ENCODE data around the gene HS2ST1.
"Not testable (repeated sequence)": the region's sequence is repeated elsewhere in the genome, so short reads cannot be mapped to it uniquely, and the experiment has no call there.

HS2ST1 gene

DNA sequence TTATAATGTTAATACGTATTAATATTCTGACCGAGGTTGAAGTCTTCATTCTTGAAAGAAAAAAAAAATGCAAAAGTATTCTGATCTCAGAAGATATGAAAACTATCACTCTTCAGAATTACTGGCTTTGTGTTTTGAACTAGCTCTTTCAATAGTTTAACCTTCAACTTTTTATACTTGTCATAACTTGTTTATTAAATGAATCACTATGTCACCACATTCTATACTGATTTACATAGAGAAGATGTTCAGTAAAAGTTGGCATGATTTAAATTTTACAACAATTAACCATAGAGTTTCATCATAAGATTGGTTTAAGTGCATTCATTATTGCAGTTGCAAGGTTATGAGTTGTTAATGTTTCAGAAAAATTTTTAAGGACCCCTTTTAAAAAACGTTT lies 57.3 kb downstream of the HS2ST1 start:
- no peak for DNase-seq (ENCODE audit: low spot score)

DNA sequence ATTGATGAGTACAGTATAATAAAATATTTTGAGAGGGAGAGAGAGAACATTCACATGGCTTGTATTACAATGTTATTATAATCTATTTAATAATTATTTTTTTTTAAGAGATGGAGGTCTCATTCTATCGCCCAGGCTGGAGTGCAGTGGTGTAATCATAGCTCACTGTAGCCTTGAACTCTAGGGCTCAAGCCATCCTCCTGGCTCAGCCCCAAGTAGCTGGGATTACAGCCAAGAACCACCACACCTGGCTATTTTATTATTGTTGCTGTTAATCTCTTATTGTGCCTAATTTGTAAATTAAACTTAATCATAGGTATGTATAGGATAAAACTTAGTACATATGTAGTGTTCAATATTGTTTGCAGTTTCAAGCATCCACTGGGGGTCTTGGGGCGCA lies 57.8 kb downstream of the HS2ST1 start:
- no peak for DNase-seq (ENCODE audit: low spot score)

DNA sequence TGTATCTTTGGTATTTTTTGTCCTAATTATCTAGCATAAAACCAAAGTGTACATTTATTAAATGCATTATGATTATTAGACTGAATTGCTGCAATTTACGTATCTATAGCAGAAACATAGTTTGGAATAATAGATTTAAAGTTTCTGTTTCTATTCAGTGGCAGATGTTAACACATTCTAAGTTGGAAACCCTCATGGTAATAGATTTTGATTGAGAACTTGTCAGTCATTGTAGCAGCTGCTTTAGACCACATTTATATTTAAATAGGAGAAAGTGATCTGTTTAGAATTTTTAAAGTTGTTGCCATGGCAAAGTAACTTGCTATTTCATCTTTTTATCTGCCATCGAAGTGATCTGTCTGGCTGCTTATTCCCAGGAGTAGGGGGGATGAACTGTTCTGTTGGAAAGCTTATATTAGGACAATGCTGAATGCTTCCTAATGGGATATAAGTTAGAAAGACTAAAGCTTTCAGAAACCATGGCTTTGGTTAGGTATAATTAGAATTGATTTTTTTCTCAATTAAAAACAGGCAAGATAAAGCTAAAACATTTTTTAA lies 61.6 kb downstream of the HS2ST1 start:
- no peak for DNase-seq (ENCODE audit: low spot score)

GRCh38 chr1:86976664-86977063 lies 62.2 kb downstream of the HS2ST1 start:
- no peak for DNase-seq (ENCODE audit: low spot score)

GRCh38 chr1:86981482-86982213 lies 67.2 kb downstream of the HS2ST1 start:
- DNase-seq (ENCODE audit: low spot score) = no peak

GRCh38 chr1:86983677-86984076 lies 69.2 kb downstream of the HS2ST1 start:
- not testable (repeated sequence) for DNase-seq (ENCODE audit: low spot score)

- DNase-seq (ENCODE audit: low spot score) = no peak
These were observed 73.0 kb downstream of the HS2ST1 start for GRCh38 chr1:86987446-86987845.

- DNase-seq (ENCODE audit: low spot score) = no peak
These were observed 74.4 kb downstream of the HS2ST1 start for GRCh38 chr1:86988835-86989234.

- DNase-seq (ENCODE audit: low spot score) = not testable (repeated sequence)
These were observed 75.3 kb downstream of the HS2ST1 start for GRCh38 chr1:86989690-86990089.

DNA sequence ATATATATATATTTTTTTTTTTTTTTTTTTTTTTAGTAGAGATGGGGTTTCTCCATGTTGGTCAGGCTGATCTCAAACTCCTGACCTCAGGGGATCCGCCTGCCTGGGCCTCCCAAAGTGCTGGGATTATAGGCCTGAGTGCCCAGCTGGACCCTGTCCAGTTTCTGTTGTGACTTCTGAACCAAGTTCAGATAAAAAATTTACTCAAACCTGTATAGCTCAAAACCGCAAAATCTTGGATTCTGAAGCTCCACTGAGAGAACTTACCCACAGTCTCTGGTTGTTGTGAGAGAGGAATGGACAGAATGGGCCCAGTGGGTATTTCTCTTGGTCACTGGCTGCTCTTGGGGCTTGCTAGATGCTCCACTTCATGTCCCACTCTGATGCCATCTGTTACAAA lies 76.4 kb downstream of the HS2ST1 start:
- DNase-seq (ENCODE audit: low spot score) = no peak

DNA sequence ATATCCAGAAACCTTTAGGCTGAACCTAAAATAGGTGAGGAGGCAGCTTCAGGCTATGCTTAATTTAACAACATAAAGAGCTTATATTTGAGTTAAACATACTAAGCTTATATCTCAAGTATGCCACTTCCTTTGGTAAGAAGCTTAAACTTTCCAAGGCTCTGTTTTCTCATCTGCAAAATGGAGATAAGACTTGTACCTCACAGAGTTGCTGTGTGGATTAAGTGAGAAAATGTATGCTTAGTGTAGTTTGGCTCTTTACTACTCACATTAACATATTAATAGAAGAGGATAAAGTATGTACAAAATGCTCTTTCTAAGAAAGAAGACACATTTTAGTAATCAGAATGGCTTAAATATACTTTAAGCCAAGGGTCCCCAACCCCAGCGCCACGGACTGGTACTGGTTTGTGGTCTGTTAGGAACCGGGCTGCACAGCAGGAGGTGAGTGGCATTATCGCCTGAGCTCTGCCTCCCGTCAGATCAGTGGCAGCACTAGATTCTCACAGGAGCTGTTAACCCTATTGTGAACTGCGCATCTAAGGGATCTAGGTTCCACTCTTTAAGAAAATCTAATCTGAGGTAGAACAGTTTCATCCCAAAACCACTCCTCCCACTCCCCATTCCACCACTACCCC lies 77.2 kb downstream of the HS2ST1 start:
- DNase-seq (ENCODE audit: low spot score) = no peak

- no peak for DNase-seq (ENCODE audit: low spot score)
These were observed 78.4 kb downstream of the HS2ST1 start for GRCh38 chr1:86992861-86993260.

DNA sequence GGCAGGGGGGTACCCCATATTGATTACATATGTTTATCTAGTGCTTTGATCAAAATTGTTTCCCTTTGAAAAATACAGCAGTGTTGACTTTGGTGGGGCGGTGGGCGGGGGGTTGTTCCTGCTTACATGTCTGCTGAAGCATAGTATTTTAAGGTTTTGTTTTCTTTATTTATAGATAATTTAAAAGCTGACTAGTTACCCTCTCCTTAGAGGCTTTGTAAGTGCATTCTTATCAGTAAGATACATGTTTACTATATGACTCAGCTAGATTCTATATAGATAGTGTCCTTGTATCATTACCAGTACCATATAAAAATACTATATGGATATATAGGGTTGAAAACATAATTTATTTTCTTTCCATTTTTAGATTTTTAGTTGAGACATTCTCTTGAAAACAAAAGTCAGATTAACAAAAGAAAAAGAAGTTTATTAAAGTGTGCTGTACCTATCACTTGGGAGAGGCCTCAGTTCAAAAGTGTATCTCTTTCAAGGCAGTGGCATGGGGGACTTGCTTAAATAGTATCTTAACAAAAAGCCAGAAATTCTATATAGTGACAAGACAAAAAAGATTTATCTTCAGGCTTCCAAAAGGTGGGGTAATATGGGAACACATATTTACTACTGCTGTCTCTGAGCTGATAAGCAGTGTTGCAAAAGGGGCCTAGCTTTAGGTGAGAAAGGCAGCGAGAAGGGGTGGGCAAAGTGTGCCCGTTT lies 79.0 kb downstream of the HS2ST1 start:
- DNase-seq (ENCODE audit: low spot score) = no peak

DNA sequence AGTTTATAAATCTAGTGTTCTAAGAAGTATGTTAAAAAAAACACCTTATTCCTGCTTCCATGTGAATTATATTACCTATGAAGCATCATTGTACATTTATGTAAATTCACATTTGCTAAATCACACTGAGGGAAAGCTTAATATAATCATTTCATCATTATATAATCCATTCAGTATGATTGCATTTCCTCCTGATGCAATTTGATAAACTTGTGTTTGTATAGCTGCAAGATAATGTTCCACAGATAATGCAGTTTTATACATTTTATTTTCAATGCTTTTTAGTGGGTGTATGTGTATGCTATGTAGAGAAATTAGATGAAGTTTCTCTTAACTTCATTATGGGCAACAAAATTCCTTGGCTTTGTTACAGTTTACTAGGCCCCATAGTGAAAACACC lies 79.6 kb downstream of the HS2ST1 start:
- DNase-seq (ENCODE audit: low spot score) = no peak

GRCh38 chr1:86997538-86997937 lies 83.1 kb downstream of the HS2ST1 start:
- DNase-seq (ENCODE audit: low spot score) = no peak

- no peak for DNase-seq (ENCODE audit: low spot score)
These were observed 83.8 kb downstream of the HS2ST1 start for GRCh38 chr1:86998280-86998679.

- no peak for DNase-seq (ENCODE audit: low spot score)
These were observed 84.3 kb downstream of the HS2ST1 start for GRCh38 chr1:86998727-86999126.

DNA sequence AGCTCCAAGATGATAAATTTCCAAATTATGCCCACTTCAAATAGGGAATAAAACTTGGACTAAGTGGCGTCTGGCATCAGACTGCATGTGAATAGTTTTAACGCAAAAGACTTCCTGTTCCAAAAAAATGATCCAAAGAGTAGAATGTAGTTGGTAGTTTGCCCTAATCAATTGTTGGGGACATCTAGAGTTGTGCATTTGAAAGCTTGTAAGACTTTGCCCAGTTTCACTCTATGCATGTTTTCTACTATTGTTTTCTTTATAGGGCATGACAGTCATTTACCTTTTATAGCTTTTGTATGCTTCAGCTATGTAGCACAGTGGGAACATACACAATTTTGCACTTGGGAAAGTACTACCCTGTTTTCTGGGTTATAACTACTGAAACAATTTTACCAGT lies 86.0 kb downstream of the HS2ST1 start:
- no peak for DNase-seq (ENCODE audit: low spot score)

DNA sequence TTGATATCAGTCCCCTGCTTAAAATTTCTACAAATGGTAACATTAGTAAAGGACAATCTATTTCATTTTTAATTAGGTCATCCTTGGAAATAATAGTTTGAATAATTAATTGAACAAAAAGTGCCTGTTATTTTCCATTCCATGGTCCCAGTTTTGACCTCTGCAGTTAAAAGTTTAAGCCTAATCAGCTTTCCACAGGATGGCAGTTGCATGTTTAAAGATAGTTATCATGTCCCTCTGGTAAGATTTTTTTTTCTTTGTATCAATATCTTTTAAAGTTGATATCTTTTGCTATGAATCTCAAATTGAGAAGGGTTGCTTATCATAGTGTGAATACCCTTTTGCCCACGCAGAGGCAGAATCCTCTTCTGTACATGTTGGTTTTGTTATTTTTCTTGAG lies 90.4 kb downstream of the HS2ST1 start:
- no peak for DNase-seq (ENCODE audit: low spot score)

- DNase-seq (ENCODE audit: low spot score) = no peak
These were observed 92.9 kb downstream of the HS2ST1 start for GRCh38 chr1:87007323-87007722.

- DNase-seq (ENCODE audit: low spot score) = not testable (repeated sequence)
These were observed 99.0 kb downstream of the HS2ST1 start for GRCh38 chr1:87013385-87013784.

- DNase-seq (ENCODE audit: low spot score) = no peak
These were observed 103.7 kb downstream of the HS2ST1 start for GRCh38 chr1:87017998-87018672.

Data from left forelimb (tissue), 1 donor.